ENCODE data around the gene PAIP2B.
"Not testable (repeated sequence)": the region's sequence is repeated elsewhere in the genome, so short reads cannot be mapped to it uniquely, and the experiment has no call there.

The PAIP2B gene

GRCh38 chr2:71216501-71216900 lies 10.4 kb downstream of the PAIP2B start:
- no peak for DNase-seq (ENCODE audit: low spot score)

GRCh38 chr2:71215447-71215846 lies 11.5 kb downstream of the PAIP2B start:
- no peak for DNase-seq (ENCODE audit: low spot score)

GRCh38 chr2:71212336-71212735 lies 14.6 kb downstream of the PAIP2B start:
- no peak for DNase-seq (ENCODE audit: low spot score)

- no peak for DNase-seq (ENCODE audit: low spot score)
Observed at GRCh38 chr2:71210292-71210691, 16.6 kb downstream of the PAIP2B start.

- DNase-seq (ENCODE audit: low spot score): no peak
Observed at GRCh38 chr2:71208756-71209155, 18.1 kb downstream of the PAIP2B start.

GRCh38 chr2:71207601-71208000 lies 19.3 kb downstream of the PAIP2B start:
- no peak for DNase-seq (ENCODE audit: low spot score)

GRCh38 chr2:71206271-71206670 lies 20.6 kb downstream of the PAIP2B start:
- no peak for DNase-seq (ENCODE audit: low spot score)

- DNase-seq (ENCODE audit: low spot score): no peak
Observed at GRCh38 chr2:71191570-71191943, 35.3 kb downstream of the PAIP2B start.

GRCh38 chr2:71190656-71191569 lies 36.0 kb downstream of the PAIP2B start:
- DNase-seq (ENCODE audit: low spot score): no peak

GRCh38 chr2:71187589-71187988 lies 39.3 kb downstream of the PAIP2B start:
- DNase-seq (ENCODE audit: low spot score): no peak

GRCh38 chr2:71186973-71187372 lies 39.9 kb downstream of the PAIP2B start:
- DNase-seq (ENCODE audit: low spot score): no peak

- not testable (repeated sequence) for DNase-seq (ENCODE audit: low spot score)
Observed at GRCh38 chr2:71183306-71184115, 43.4 kb downstream of the PAIP2B start.

- DNase-seq (ENCODE audit: low spot score): no peak
Observed at GRCh38 chr2:71181316-71181715, 45.6 kb downstream of the PAIP2B start.

GRCh38 chr2:71178836-71179235 lies 48.1 kb downstream of the PAIP2B start:
- not testable (repeated sequence) for DNase-seq (ENCODE audit: low spot score)

GRCh38 chr2:71174207-71174606 lies 52.7 kb downstream of the PAIP2B start:
- DNase-seq (ENCODE audit: low spot score): no peak

GRCh38 chr2:71173096-71173495 lies 53.8 kb downstream of the PAIP2B start:
- no peak for DNase-seq (ENCODE audit: low spot score)

- no peak for DNase-seq (ENCODE audit: low spot score)
Observed at GRCh38 chr2:71166812-71167211, 60.1 kb downstream of the PAIP2B start.

- DNase-seq (ENCODE audit: low spot score): peak; percentile 27
Observed at GRCh38 chr2:71157124-71157793, 69.6 kb downstream of the PAIP2B start.

GRCh38 chr2:71156573-71156972 lies 70.3 kb downstream of the PAIP2B start:
- no peak for DNase-seq (ENCODE audit: low spot score)

- no peak for DNase-seq (ENCODE audit: low spot score)
Observed at GRCh38 chr2:71155846-71156245, 71.1 kb downstream of the PAIP2B start.

- DNase-seq (ENCODE audit: low spot score): no peak
Observed at GRCh38 chr2:71154798-71155197, 72.1 kb downstream of the PAIP2B start.

- no peak for DNase-seq (ENCODE audit: low spot score)
Observed at GRCh38 chr2:71154279-71154678, 72.6 kb downstream of the PAIP2B start.
